Glomerular visceral epithelial cell (primary cell): ENCODE data around the gene NT5DC4.
"Not testable (repeated sequence)": the region's sequence is repeated elsewhere in the genome, so short reads cannot be mapped to it uniquely, and the experiment has no call there.

Experiments used
- DNase-seq: peaks from one replicate; pipeline ENCODE4 v3.0.0-alpha.2; 2016; ENCODE audit errors: extremely low spot score

The NT5DC4 gene

GRCh38 chr2:112699984-112700667 lies 20.7 kb upstream of the NT5DC4 start:
- DNase-seq = no peak

- no peak for DNase-seq
Observed at GRCh38 chr2:112701052-112701451, 19.8 kb upstream of the NT5DC4 start.

- DNase-seq = no peak
Observed at GRCh38 chr2:112703684-112704083, 17.1 kb upstream of the NT5DC4 start.

- peak; percentile 72 for DNase-seq
Observed at GRCh38 chr2:112705575-112705974, 15.2 kb upstream of the NT5DC4 start.

- DNase-seq = peak; percentile 75
Observed at GRCh38 chr2:112706170-112706664, 14.6 kb upstream of the NT5DC4 start.

GRCh38 chr2:112706947-112707346 lies 13.9 kb upstream of the NT5DC4 start:
- not testable (repeated sequence) for DNase-seq

GRCh38 chr2:112708968-112709367 lies 11.9 kb upstream of the NT5DC4 start:
- no peak for DNase-seq

GRCh38 chr2:112709703-112710102 lies 11.1 kb upstream of the NT5DC4 start:
- DNase-seq = no peak

- no peak for DNase-seq
Observed at GRCh38 chr2:112710956-112711750, 9.7 kb upstream of the NT5DC4 start.

GRCh38 chr2:112712465-112712864 lies 8.4 kb upstream of the NT5DC4 start:
- no peak for DNase-seq

GRCh38 chr2:112712903-112713584 lies 7.8 kb upstream of the NT5DC4 start:
- DNase-seq = no peak

- DNase-seq = no peak
Observed at GRCh38 chr2:112713585-112713925, 7.3 kb upstream of the NT5DC4 start.

GRCh38 chr2:112713926-112714325 lies 6.9 kb upstream of the NT5DC4 start:
- no peak for DNase-seq

GRCh38 chr2:112714331-112714730 lies 6.5 kb upstream of the NT5DC4 start:
- no peak for DNase-seq

GRCh38 chr2:112714836-112715631 lies 5.8 kb upstream of the NT5DC4 start:
- peak; percentile 63 for DNase-seq

GRCh38 chr2:112716094-112716493 lies 4.7 kb upstream of the NT5DC4 start:
- DNase-seq = not testable (repeated sequence)

- not testable (repeated sequence) for DNase-seq
Observed at GRCh38 chr2:112716826-112717352, 3.9 kb upstream of the NT5DC4 start.

GRCh38 chr2:112718863-112719370 lies 1.9 kb upstream of the NT5DC4 start:
- DNase-seq = no peak

- no peak for DNase-seq
Observed at GRCh38 chr2:112721819-112722522, 1.2 kb downstream of the NT5DC4 start.

GRCh38 chr2:112722816-112723546 lies 2.2 kb downstream of the NT5DC4 start:
- DNase-seq = no peak
